ENCODE measurements around the gene LAMA3. TPM values are rescaled to one million over a fixed set of nuclear protein-coding genes. Genes with fewer than 3 reads are reported as not detected.

The LAMA3 gene
- total and polyA plus RNA-seq, 2 of the 13 experiments (the other 11 are each of a cell fraction or from before 2014, with no cell fraction given) = 0.45 to 2.2 TPM

DNA sequence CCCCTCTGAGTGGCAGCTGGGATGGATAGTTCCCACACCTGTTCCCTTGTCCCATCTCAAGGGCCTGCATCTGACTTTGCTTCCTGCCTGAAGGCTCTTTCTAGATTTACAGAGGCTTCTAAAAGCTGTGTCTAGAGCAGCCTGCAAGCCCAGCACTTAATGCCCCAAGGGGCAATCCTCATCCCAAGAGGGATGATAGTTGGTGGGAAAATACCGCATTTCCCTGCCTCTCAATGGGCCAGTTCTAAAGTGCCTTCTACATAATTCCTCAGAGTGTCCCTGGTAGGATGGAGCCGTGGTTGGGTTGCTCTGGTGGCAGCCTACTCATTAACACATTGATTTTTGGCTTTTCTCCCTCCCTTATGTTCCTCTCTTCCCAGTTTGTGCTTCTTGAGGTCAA is 29.5 kb downstream of the LAMA3 start:
- Histone ChIP-seq H3K9ac (ENCODE audit: insufficient read depth, low read depth, low read length) (no peak overlapping the region), H3K27ac (ENCODE audit: extremely low read length, insufficient read depth, low read length) (no peak overlapping the region), H3K4me3 (replicated peaks in 1 of 3; ENCODE audit: insufficient read depth in 1 of 3, low read depth in 2 of 3, low read length in 3 of 3) (no peak overlapping the region), H3K4me1 (ENCODE audit: insufficient read depth, low read length) (peaks cover 5% of the 10 kb centered on the region; the same call in 1 of the 2 replicates), H3K4me2 (ENCODE audit: low read depth, low read length) (no peak overlapping the region), H2AFZ (ENCODE audit: low read length) (no peak overlapping the region), H3K36me3 (replicated peaks in 1 of 2; ENCODE audit: control insufficient read depth in 1 of 2, insufficient read depth in 2 of 2, low read length in 2 of 2) (no peaks in the 10 kb centered on the region), H3K79me2 (ENCODE audit: insufficient read depth, low read length) (no peaks in the 10 kb centered on the region), H3K27me3 (ENCODE audit: control insufficient read depth in 1 of 2, insufficient read depth in 2 of 2, low read length in 2 of 2) (no peaks in the 10 kb centered on the region), H3K9me3 (ENCODE audit: low read length) (no peaks in the 10 kb centered on the region), H4K20me1 (ENCODE audit: insufficient read depth, low read length) (no peaks in the 10 kb centered on the region)
- DNase-seq (ENCODE audit: low spot score) (no peak), FAIRE-seq (no peak), ATAC-seq (no peak)
- 69% methylated on average over 2 of the region's 2 CpGs for WGBS (ENCODE audit: low lambda C conversion rate)
- no TSS peak for BruUV-seq (replicated peaks)
- in situ Hi-C loops (cut with HindIII; ENCODE audit: extremely low pct_ligation_motif_present, low pct_unique_long_range_greater_than_20kb) = no loop called here
- POLR2A ChIA-PET = no interaction called here
- CTCF ChIA-PET (ENCODE audit: low intra/inter-chr PET ratio, low total read pairs) = no interaction called here
- intact Hi-C loops (cut with micrococcal nuclease; ENCODE audit: unreplicated experiment) = no loop called here
- no peak for TF ChIP-seq SPEN (CRISPR knock-in tag; IDR thresholded peaks at IDR 0.05; ENCODE audit: low read depth)
- no peak for TF ChIP-seq CBFB (CRISPR knock-in tag; IDR thresholded peaks at IDR 0.05)
- no peak for TF ChIP-seq CAMTA2 (CRISPR knock-in tag; IDR thresholded peaks at IDR 0.05; ENCODE audit: borderline replicate concordance)
- no peak for TF ChIP-seq FIP1L1 (IDR thresholded peaks at IDR 0.05; ENCODE audit: borderline replicate concordance, insufficient read depth, low read depth, low read length)
- TF ChIP-seq TBX3 (IDR thresholded peaks at IDR 0.05; ENCODE audit: borderline replicate concordance) = no peak
- TF ChIP-seq, protein P1, sequence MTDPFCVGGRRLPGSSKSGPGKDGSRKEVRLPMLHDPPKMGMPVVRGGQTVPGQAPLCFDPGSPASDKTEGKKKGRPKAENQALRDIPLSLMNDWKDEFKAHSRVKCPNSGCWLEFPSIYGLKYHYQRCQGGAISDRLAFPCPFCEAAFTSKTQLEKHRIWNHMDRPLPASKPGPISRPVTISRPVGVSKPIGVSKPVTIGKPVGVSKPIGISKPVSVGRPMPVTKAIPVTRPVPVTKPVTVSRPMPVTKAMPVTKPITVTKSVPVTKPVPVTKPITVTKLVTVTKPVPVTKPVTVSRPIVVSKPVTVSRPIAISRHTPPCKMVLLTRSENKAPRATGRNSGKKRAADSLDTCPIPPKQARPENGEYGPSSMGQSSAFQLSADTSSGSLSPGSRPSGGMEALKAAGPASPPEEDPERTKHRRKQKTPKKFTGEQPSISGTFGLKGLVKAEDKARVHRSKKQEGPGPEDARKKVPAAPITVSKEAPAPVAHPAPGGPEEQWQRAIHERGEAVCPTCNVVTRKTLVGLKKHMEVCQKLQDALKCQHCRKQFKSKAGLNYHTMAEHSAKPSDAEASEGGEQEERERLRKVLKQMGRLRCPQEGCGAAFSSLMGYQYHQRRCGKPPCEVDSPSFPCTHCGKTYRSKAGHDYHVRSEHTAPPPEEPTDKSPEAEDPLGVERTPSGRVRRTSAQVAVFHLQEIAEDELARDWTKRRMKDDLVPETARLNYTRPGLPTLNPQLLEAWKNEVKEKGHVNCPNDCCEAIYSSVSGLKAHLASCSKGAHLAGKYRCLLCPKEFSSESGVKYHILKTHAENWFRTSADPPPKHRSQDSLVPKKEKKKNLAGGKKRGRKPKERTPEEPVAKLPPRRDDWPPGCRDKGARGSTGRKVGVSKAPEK (CRISPR knock-in tag; IDR thresholded peaks at IDR 0.05; ENCODE audit: borderline replicate concordance) = no peak
- TF ChIP-seq FOXP1 (IDR thresholded peaks at IDR 0.05) = no peak
- TF ChIP-seq FOXP1 (CRISPR knock-in tag; IDR thresholded peaks at IDR 0.05) = no peak
- TF ChIP-seq TAF1 (CRISPR knock-in tag; IDR thresholded peaks at IDR 0.05) = no peak
- no peak for TF ChIP-seq ZNF562 (CRISPR knock-in tag; IDR thresholded peaks at IDR 0.05; ENCODE audit: borderline replicate concordance)
- TF ChIP-seq KAT8 (CRISPR knock-in tag; IDR thresholded peaks at IDR 0.05) = no peak
- no peak for TF ChIP-seq REST (IDR thresholded peaks at IDR 0.05; ENCODE audit: borderline replicate concordance in 1 of 2, low read depth in 1 of 2, low read length in 2 of 2)
- no peak for TF ChIP-seq SALL1 (CRISPR knock-in tag; IDR thresholded peaks at IDR 0.05)
- TF ChIP-seq, protein P2, sequence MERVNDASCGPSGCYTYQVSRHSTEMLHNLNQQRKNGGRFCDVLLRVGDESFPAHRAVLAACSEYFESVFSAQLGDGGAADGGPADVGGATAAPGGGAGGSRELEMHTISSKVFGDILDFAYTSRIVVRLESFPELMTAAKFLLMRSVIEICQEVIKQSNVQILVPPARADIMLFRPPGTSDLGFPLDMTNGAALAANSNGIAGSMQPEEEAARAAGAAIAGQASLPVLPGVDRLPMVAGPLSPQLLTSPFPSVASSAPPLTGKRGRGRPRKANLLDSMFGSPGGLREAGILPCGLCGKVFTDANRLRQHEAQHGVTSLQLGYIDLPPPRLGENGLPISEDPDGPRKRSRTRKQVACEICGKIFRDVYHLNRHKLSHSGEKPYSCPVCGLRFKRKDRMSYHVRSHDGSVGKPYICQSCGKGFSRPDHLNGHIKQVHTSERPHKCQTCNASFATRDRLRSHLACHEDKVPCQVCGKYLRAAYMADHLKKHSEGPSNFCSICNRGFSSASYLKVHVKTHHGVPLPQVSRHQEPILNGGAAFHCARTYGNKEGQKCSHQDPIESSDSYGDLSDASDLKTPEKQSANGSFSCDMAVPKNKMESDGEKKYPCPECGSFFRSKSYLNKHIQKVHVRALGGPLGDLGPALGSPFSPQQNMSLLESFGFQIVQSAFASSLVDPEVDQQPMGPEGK (CRISPR knock-in tag; IDR thresholded peaks at IDR 0.05) = no peak
- no peak for TF ChIP-seq ZNF431 (CRISPR knock-in tag; IDR thresholded peaks at IDR 0.05; ENCODE audit: borderline replicate concordance, low read depth)
- TF ChIP-seq THAP7 (CRISPR knock-in tag; IDR thresholded peaks at IDR 0.05) = no peak
- TF ChIP-seq RNF2 (conservative IDR thresholded peaks at IDR 0.05; ENCODE audit: low read depth) = no peak
